SH-SY5Y (cell line): ENCODE results near the gene ITCH.

Experiments
- GATA2 ChIP-seq: IDR thresholded peaks from 2 replicates; pipeline ENCODE4 v1.6.1; 2011; ENCODE audit warnings: mild to moderate bottlenecking, low read depth, low read length
- GATA3 ChIP-seq: IDR thresholded peaks from 2 replicates; pipeline ENCODE4 v1.6.1; 2011; ENCODE audit warnings: low read depth, mild to moderate bottlenecking, low read length, moderate library complexity

GRCh38 chr20:34382174-34382573, 19.1 kb downstream of the ITCH start:
- no peak for TF ChIP-seq GATA2
- TF ChIP-seq GATA3: no peak
